PC-3 (cell line): ENCODE measurements around the gene MRPS34.

Experiments used
- EZH2 ChIP-seq: fragments of 300-600 bp; sonication (generic); IDR thresholded peaks from one replicate; pipeline ENCODE4 v1.6.1; 2017; ENCODE audit warnings: antibody characterized with exemption, mild to moderate bottlenecking, low read length; ENCODE audit not compliant: unreplicated experiment
- EZH2phosphoT487 ChIP-seq: fragments of 300-600 bp; sonication (generic); IDR thresholded peaks from 2 replicates; pipeline ENCODE4 v1.6.1; 2018; ENCODE audit warnings: mild to moderate bottlenecking, antibody characterized with exemption, low read length, borderline replicate concordance
- TF ChIP-seq, protein P1 (sequence below): fragments of 300-600 bp; sonication (generic); conservative IDR thresholded peaks from 2 replicates; pipeline ENCODE4 v1.5.1; 2017; ENCODE audit warnings: antibody characterized with exemption, low read depth, mild to moderate bottlenecking, low read length

- TF ChIP-seq EZH2phosphoT487 (no peak), EZH2 (no peak)
- TF ChIP-seq, protein P1, sequence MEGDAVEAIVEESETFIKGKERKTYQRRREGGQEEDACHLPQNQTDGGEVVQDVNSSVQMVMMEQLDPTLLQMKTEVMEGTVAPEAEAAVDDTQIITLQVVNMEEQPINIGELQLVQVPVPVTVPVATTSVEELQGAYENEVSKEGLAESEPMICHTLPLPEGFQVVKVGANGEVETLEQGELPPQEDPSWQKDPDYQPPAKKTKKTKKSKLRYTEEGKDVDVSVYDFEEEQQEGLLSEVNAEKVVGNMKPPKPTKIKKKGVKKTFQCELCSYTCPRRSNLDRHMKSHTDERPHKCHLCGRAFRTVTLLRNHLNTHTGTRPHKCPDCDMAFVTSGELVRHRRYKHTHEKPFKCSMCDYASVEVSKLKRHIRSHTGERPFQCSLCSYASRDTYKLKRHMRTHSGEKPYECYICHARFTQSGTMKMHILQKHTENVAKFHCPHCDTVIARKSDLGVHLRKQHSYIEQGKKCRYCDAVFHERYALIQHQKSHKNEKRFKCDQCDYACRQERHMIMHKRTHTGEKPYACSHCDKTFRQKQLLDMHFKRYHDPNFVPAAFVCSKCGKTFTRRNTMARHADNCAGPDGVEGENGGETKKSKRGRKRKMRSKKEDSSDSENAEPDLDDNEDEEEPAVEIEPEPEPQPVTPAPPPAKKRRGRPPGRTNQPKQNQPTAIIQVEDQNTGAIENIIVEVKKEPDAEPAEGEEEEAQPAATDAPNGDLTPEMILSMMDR, result peak; percentile 63
These were observed at the start of gene MRPS34 for GRCh38 chr16:1772908-1773702.
